ENCODE measurements around the gene PPP6R2.

GRCh38 chr22:50486561-50487289, 143.6 kb downstream of the PPP6R2 start, which contains the start of gene MIOX:
- TF ChIP-seq ARID3B (CRISPR knock-in tag; IDR thresholded peaks at IDR 0.05; ENCODE audit: borderline replicate concordance), result no peak
- no peak; the same call in 1 of the 2 replicates for TF ChIP-seq RBFOX2 (IDR thresholded peaks at IDR 0.05; ENCODE audit: low read depth, low read length)
- TF ChIP-seq CREBBP (IDR thresholded peaks at IDR 0.05; ENCODE audit: low read depth, low read length), result no peak
- TF ChIP-seq, protein P1, sequence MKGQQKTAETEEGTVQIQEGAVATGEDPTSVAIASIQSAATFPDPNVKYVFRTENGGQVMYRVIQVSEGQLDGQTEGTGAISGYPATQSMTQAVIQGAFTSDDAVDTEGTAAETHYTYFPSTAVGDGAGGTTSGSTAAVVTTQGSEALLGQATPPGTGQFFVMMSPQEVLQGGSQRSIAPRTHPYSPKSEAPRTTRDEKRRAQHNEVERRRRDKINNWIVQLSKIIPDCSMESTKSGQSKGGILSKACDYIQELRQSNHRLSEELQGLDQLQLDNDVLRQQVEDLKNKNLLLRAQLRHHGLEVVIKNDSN (CRISPR knock-in tag; IDR thresholded peaks at IDR 0.05), result no peak
- TF ChIP-seq POLR2A (conservative IDR thresholded peaks at IDR 0.05), result no peak
- no peak for TF ChIP-seq NFIC (IDR thresholded peaks at IDR 0.05)
- TF ChIP-seq, protein P2, sequence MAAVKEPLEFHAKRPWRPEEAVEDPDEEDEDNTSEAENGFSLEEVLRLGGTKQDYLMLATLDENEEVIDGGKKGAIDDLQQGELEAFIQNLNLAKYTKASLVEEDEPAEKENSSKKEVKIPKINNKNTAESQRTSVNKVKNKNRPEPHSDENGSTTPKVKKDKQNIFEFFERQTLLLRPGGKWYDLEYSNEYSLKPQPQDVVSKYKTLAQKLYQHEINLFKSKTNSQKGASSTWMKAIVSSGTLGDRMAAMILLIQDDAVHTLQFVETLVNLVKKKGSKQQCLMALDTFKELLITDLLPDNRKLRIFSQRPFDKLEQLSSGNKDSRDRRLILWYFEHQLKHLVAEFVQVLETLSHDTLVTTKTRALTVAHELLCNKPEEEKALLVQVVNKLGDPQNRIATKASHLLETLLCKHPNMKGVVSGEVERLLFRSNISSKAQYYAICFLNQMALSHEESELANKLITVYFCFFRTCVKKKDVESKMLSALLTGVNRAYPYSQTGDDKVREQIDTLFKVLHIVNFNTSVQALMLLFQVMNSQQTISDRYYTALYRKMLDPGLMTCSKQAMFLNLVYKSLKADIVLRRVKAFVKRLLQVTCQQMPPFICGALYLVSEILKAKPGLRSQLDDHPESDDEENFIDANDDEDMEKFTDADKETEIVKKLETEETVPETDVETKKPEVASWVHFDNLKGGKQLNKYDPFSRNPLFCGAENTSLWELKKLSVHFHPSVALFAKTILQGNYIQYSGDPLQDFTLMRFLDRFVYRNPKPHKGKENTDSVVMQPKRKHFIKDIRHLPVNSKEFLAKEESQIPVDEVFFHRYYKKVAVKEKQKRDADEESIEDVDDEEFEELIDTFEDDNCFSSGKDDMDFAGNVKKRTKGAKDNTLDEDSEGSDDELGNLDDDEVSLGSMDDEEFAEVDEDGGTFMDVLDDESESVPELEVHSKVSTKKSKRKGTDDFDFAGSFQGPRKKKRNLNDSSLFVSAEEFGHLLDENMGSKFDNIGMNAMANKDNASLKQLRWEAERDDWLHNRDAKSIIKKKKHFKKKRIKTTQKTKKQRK (IDR thresholded peaks at IDR 0.05; ENCODE audit: borderline replicate concordance, low read depth, low read length), result no peak
- TF ChIP-seq, protein P3, sequence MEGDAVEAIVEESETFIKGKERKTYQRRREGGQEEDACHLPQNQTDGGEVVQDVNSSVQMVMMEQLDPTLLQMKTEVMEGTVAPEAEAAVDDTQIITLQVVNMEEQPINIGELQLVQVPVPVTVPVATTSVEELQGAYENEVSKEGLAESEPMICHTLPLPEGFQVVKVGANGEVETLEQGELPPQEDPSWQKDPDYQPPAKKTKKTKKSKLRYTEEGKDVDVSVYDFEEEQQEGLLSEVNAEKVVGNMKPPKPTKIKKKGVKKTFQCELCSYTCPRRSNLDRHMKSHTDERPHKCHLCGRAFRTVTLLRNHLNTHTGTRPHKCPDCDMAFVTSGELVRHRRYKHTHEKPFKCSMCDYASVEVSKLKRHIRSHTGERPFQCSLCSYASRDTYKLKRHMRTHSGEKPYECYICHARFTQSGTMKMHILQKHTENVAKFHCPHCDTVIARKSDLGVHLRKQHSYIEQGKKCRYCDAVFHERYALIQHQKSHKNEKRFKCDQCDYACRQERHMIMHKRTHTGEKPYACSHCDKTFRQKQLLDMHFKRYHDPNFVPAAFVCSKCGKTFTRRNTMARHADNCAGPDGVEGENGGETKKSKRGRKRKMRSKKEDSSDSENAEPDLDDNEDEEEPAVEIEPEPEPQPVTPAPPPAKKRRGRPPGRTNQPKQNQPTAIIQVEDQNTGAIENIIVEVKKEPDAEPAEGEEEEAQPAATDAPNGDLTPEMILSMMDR (IDR thresholded peaks at IDR 0.05 in 2 of 3, conservative IDR thresholded peaks at IDR 0.05 in 1 of 3; ENCODE audit: insufficient read depth in 2 of 3, low read depth in 1 of 3, low read length in 3 of 3), result no peak
- TF ChIP-seq, protein P4, sequence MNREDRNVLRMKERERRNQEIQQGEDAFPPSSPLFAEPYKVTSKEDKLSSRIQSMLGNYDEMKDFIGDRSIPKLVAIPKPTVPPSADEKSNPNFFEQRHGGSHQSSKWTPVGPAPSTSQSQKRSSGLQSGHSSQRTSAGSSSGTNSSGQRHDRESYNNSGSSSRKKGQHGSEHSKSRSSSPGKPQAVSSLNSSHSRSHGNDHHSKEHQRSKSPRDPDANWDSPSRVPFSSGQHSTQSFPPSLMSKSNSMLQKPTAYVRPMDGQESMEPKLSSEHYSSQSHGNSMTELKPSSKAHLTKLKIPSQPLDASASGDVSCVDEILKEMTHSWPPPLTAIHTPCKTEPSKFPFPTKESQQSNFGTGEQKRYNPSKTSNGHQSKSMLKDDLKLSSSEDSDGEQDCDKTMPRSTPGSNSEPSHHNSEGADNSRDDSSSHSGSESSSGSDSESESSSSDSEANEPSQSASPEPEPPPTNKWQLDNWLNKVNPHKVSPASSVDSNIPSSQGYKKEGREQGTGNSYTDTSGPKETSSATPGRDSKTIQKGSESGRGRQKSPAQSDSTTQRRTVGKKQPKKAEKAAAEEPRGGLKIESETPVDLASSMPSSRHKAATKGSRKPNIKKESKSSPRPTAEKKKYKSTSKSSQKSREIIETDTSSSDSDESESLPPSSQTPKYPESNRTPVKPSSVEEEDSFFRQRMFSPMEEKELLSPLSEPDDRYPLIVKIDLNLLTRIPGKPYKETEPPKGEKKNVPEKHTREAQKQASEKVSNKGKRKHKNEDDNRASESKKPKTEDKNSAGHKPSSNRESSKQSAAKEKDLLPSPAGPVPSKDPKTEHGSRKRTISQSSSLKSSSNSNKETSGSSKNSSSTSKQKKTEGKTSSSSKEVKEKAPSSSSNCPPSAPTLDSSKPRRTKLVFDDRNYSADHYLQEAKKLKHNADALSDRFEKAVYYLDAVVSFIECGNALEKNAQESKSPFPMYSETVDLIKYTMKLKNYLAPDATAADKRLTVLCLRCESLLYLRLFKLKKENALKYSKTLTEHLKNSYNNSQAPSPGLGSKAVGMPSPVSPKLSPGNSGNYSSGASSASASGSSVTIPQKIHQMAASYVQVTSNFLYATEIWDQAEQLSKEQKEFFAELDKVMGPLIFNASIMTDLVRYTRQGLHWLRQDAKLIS (CRISPR knock-in tag; IDR thresholded peaks at IDR 0.05), result no peak
- peak; percentile 50; the same call in 1 of the 2 replicates for TF ChIP-seq ZBTB7A (IDR thresholded peaks at IDR 0.05; ENCODE audit: borderline replicate concordance, control insufficient read depth, low read depth, low read length)
- no peak for TF ChIP-seq KLF16 (IDR thresholded peaks at IDR 0.05)
- TF ChIP-seq, protein P5, sequence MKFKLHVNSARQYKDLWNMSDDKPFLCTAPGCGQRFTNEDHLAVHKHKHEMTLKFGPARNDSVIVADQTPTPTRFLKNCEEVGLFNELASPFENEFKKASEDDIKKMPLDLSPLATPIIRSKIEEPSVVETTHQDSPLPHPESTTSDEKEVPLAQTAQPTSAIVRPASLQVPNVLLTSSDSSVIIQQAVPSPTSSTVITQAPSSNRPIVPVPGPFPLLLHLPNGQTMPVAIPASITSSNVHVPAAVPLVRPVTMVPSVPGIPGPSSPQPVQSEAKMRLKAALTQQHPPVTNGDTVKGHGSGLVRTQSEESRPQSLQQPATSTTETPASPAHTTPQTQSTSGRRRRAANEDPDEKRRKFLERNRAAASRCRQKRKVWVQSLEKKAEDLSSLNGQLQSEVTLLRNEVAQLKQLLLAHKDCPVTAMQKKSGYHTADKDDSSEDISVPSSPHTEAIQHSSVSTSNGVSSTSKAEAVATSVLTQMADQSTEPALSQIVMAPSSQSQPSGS (CRISPR knock-in tag; IDR thresholded peaks at IDR 0.05), result no peak
- TF ChIP-seq, protein P6, sequence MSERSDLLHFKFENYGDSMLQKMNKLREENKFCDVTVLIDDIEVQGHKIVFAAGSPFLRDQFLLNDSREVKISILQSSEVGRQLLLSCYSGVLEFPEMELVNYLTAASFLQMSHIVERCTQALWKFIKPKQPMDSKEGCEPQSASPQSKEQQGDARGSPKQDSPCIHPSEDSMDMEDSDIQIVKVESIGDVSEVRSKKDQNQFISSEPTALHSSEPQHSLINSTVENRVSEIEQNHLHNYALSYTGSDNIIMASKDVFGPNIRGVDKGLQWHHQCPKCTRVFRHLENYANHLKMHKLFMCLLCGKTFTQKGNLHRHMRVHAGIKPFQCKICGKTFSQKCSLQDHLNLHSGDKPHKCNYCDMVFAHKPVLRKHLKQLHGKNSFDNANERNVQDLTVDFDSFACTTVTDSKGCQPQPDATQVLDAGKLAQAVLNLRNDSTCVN (CRISPR knock-in tag; IDR thresholded peaks at IDR 0.05), result no peak
- TF ChIP-seq, protein P7, sequence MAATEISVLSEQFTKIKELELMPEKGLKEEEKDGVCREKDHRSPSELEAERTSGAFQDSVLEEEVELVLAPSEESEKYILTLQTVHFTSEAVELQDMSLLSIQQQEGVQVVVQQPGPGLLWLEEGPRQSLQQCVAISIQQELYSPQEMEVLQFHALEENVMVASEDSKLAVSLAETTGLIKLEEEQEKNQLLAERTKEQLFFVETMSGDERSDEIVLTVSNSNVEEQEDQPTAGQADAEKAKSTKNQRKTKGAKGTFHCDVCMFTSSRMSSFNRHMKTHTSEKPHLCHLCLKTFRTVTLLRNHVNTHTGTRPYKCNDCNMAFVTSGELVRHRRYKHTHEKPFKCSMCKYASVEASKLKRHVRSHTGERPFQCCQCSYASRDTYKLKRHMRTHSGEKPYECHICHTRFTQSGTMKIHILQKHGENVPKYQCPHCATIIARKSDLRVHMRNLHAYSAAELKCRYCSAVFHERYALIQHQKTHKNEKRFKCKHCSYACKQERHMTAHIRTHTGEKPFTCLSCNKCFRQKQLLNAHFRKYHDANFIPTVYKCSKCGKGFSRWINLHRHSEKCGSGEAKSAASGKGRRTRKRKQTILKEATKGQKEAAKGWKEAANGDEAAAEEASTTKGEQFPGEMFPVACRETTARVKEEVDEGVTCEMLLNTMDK (IDR thresholded peaks at IDR 0.05; ENCODE audit: borderline replicate concordance, insufficient read depth, low read depth, low read length, poor library complexity, severe bottlenecking), result no peak
